A549 treated with AZD2906 at 1 μM for 4 hours (cell line): ENCODE measurements around the gene BEGAIN. TPM values are rescaled to one million over a fixed set of nuclear protein-coding genes. Genes with fewer than 3 reads are reported as not detected.

ENCODE experiments used
- total RNA-seq: library from RNA; stranded (reverse); fragments of 200-300 nt; extraction: Qiagen RNA extraction; gene quantifications from 5 replicates; pipeline ENCODE4 v1.2.3, GENCODE V29; 2022

The BEGAIN gene
- total RNA-seq: 6.0 to 7.7 TPM (median 6.4 TPM) in 5 replicates

GRCh38 chr14:100587086-100587762, at the start of gene BEGAIN:
Gene BEGAIN (minus strand): TSS chr14:100587417. CDS start chr14:100587290, 127 bp downstream.

Other genes starting within 250 kb of the BEGAIN start
- gene WDR25, start 210.9 kb downstream of the BEGAIN start, total RNA-seq: 9.4 to 9.7 TPM (median 9.6 TPM) in 5 replicates
- 0.17 to 0.41 TPM (median 0.26 TPM) in 5 replicates for gene DLK1, start 139.5 kb upstream of the BEGAIN start, total RNA-seq
- 34.5 to 52.7 TPM (median 43.8 TPM) in 5 replicates for gene MEG3, start 238.7 kb upstream of the BEGAIN start, total RNA-seq